H1 (cell line): ENCODE data around the gene NAA10.

Source experiments
- CHD1 ChIP-seq: IDR thresholded peaks from 2 replicates; pipeline ENCODE4 v1.6.1; 2012; ENCODE audit warnings: low read depth, low read length, improper control_type of control experiment
- CTCF ChIP-seq, 3 experiments: IDR thresholded peaks; 1 replicate in 2 of 3; 2 replicates in 1 of 3; pipeline versions ENCODE4 v1.5.1 to v1.6.1; 2011; ENCODE audit warnings: low read length in 3 of 3, mild to moderate bottlenecking in 3 of 3, inconsistent platforms in 2 of 3, low read depth in 1 of 3, moderate library complexity in 1 of 3; ENCODE audit not compliant: insufficient read depth in 1 of 3; ENCODE audit errors: control extremely low read depth in 1 of 3
- EGR1 ChIP-seq: IDR thresholded peaks from 2 replicates; pipeline ENCODE4 v1.6.1; 2011; ENCODE audit warnings: low read depth, low read length, borderline replicate concordance
- EP300 ChIP-seq, 2 experiments: IDR thresholded peaks; 1 replicate in 1 of 2; 2 replicates in 1 of 2; pipeline ENCODE4 v1.6.1; 2011 to 2012; ENCODE audit warnings: low read depth in 2 of 2, low read length in 2 of 2, mild to moderate bottlenecking in 2 of 2, borderline replicate concordance in 1 of 2, inconsistent platforms in 1 of 2, moderate library complexity in 1 of 2
- GABPA ChIP-seq: IDR thresholded peaks from 2 replicates; pipeline ENCODE4 v1.6.1; 2011; ENCODE audit warnings: mild to moderate bottlenecking, low read length, moderate library complexity, borderline replicate concordance; ENCODE audit not compliant: insufficient read depth
- MAFK ChIP-seq: IDR thresholded peaks from 2 replicates; pipeline ENCODE4 v1.6.1; 2012; ENCODE audit warnings: low read depth, mild to moderate bottlenecking, improper control_type of control experiment, low read length
- MAX ChIP-seq: IDR thresholded peaks from 2 replicates; pipeline ENCODE4 v1.6.1; 2012; ENCODE audit warnings: inconsistent platforms
- POLR2A ChIP-seq, 2 experiments: IDR thresholded peaks; 1 replicate in 1 of 2; 2 replicates in 1 of 2; pipeline ENCODE4 v1.6.1; 2011; ENCODE audit warnings: low read depth in 2 of 2, low read length in 2 of 2, mild to moderate bottlenecking in 2 of 2; ENCODE audit errors: control extremely low read depth in 1 of 2
- POLR2AphosphoS5 ChIP-seq: IDR thresholded peaks from 2 replicates; pipeline ENCODE4 v1.6.1; 2011; ENCODE audit warnings: low read depth, low read length
- RXRA ChIP-seq: IDR thresholded peaks from 2 replicates; pipeline ENCODE4 v1.6.1; 2011; ENCODE audit warnings: low read depth, mild to moderate bottlenecking, low read length, moderate library complexity; ENCODE audit not compliant: insufficient read depth
- SIN3A ChIP-seq, 2 experiments: IDR thresholded peaks in 1 of 2; conservative IDR thresholded peaks in 1 of 2; 2 replicates each; pipeline ENCODE4 v1.6.1; 2011 to 2012; ENCODE audit warnings: low read length in 2 of 2, improper control_type of control experiment in 1 of 2, low read depth in 1 of 2, mild to moderate bottlenecking in 1 of 2
- SRF ChIP-seq: IDR thresholded peaks from 2 replicates; pipeline ENCODE4 v1.6.1; 2011; ENCODE audit warnings: mild to moderate bottlenecking, low read depth, low read length, moderate library complexity
- USF2 ChIP-seq: IDR thresholded peaks from 2 replicates; pipeline ENCODE4 v1.6.1; 2011; ENCODE audit warnings: low read length, improper control_type of control experiment
- ZNF274 ChIP-seq: IDR thresholded peaks from 2 replicates; pipeline ENCODE4 v1.7.0; 2012; ENCODE audit warnings: low read length, borderline replicate concordance; ENCODE audit errors: extremely low read depth

- TF ChIP-seq USF2 (no peak), CTCF (IDR thresholded peaks at IDR 0.05; ENCODE audit: control extremely low read depth in 1 of 3, insufficient read depth in 1 of 3, low read depth in 1 of 3, low read length in 3 of 3) (no peak), POLR2A (IDR thresholded peaks at IDR 0.05; ENCODE audit: control extremely low read depth in 1 of 2, low read depth in 2 of 2, low read length in 2 of 2) (no peak), MAX (no peak), EP300 (IDR thresholded peaks at IDR 0.05; ENCODE audit: borderline replicate concordance in 1 of 2, low read depth in 2 of 2, low read length in 2 of 2) (no peak), RXRA (no peak), SRF (no peak), CHD1 (no peak), POLR2AphosphoS5 (no peak), MAFK (no peak), SIN3A (conservative IDR thresholded peaks at IDR 0.05 in 1 of 2, IDR thresholded peaks at IDR 0.05 in 1 of 2; ENCODE audit: low read depth in 1 of 2, low read length in 2 of 2) (no peak), ZNF274 (no peak), GABPA (no peak), EGR1 (no peak)
Observed at GRCh38 chrX:153957224-153957623, 22.4 kb upstream of the NAA10 start.
